SH-SY5Y (cell line): ENCODE results near the gene PEA15.

Experiments
- GATA2 ChIP-seq: IDR thresholded peaks from 2 replicates; pipeline ENCODE4 v1.6.1; 2011; ENCODE audit warnings: mild to moderate bottlenecking, low read depth, low read length
- GATA3 ChIP-seq: IDR thresholded peaks from 2 replicates; pipeline ENCODE4 v1.6.1; 2011; ENCODE audit warnings: low read depth, mild to moderate bottlenecking, low read length, moderate library complexity

PEA15 gene

DNA sequence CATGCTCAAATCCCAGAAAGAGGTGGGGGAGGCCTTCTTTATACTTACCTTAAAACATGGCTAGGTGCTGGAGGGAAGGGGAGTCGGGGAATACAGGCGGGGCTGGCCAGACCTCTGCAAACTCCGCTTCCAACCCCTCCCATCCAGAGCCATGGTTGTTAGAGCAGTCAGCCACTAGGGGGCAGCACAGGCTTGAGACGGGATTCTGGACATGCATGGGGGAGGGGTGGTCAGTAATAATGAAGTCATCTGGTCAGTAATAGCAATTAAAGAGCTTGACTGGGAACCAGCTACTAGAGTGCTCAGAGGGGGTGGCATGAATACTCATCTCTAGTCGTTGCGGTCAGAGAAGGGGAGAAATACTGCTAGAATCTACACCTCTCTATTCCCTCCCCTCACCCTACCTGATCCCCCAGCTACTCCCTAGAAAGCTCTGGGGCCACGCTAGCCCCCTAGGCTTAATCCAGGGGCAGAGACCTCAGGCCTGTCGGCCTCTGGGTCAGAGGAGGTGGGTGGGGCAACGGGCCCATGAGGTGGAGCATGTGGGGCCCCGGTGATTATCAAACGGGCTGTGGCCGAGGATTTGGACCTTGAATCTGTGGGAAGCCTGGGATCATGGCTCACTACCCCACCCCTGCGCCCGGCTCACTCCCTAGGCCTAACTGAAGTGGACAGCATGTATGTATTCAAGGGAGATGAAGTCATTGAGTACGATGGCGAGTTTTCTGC, 11.9 kb upstream of the PEA15 start:
- no peak for TF ChIP-seq GATA2

DNA sequence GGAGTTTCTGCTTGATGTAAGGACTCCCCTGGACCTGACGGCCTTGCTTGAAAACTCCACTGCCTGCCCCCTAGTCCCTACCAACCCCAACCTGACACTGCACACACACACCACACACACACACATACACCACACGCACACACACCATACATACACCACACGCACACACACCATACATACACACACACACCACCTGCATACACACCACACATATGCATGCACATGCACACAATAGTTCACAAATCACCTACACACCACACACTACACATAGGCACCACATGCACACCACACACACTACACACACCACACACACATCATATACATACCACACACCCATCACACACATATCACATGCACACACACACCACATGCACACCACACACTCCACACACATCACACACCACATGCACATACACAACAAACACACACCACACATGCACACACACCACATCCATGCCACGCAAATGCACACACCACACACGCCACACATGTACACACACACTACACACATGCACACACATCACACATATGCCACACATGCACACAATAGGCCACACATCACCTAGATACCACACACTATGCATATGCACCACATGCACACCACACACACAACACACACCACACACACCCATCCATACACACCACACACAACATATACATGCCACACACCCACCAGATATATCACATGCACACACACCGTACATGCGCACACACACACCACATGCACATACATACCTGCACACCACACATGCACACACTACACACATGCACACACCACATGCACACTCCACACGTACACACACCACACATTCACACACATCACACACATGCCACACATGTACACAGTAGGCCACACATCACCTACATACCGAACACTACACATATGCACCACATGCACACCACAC, 11.1 kb upstream of the PEA15 start:
- TF ChIP-seq GATA2 (no peak), GATA3 (no peak)

DNA sequence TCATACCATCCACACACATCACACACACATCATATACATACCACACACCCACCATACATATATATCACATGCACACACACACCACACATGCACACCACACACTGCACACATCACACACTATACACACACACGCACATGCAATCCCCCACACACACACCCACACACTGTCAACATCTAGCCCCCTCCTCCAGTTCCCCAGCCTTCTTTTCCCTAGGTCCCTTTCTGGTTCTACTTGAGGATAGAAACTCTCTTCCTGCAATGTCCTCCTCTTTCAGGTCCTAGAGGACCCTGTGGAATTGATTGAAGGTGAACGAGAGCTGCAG, 10.5 kb upstream of the PEA15 start:
- no peak for TF ChIP-seq GATA3
- no peak for TF ChIP-seq GATA2

DNA sequence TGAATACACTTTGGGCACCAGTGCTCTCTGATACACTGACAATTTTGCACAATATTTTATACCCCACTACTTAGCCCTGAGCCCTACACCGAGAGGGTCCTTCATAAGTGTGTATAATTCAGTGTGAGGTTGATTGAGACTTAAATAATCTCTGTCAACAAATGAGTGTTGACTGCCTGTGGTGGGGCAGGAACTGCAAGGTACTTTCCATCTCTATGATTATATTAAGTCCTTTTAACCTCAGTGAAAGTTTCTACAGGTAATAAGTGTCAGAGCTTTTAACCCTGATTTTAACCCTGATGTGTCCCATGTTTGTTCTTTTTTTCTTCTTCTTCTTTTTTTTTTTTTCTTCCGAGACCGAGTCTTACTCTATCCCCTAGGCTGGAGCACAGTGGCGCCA, 9.0 kb upstream of the PEA15 start:
- no peak for TF ChIP-seq GATA3
- TF ChIP-seq GATA2, result no peak

DNA sequence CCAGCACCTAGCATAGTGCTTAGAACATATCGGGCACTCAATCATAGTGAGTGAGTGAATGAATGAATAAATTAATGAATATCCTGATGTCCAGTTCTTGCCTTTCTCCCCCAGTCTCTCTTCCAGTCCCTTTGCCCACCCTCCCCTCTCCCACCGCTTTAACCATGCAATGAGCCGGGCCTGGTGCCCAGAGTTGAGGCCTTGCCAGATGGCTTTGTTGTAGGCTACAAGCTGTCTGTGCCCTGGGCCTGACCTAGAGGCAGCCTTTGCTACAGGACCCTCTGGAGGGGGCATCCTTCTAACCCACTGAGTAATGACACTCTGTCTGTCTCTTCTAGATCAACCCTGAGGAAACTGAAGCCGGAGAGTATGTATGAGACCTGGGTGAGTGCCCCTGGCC, 8.0 kb upstream of the PEA15 start:
- TF ChIP-seq GATA2 (no peak), GATA3 (no peak)

DNA sequence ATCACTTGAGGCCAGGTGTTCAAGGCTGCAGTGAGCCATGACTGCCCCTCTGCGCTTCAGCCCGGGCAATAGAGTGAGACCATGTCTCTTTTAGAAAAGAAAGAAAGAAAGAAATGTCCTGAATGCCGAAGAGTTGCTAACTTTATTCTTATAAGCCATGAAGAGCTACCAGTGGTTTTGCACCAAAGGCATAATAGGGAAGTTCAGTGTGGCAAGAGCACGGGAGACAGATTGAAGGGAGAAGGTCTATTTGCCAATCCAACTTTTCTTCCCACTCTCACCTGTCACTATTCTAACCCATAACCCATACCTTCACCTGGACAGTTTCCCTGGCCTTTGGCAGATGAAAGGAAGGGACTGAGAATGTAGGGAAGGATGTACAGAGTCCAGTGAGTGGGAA, 4.4 kb upstream of the PEA15 start:
- TF ChIP-seq GATA2 (no peak), GATA3 (no peak)

DNA sequence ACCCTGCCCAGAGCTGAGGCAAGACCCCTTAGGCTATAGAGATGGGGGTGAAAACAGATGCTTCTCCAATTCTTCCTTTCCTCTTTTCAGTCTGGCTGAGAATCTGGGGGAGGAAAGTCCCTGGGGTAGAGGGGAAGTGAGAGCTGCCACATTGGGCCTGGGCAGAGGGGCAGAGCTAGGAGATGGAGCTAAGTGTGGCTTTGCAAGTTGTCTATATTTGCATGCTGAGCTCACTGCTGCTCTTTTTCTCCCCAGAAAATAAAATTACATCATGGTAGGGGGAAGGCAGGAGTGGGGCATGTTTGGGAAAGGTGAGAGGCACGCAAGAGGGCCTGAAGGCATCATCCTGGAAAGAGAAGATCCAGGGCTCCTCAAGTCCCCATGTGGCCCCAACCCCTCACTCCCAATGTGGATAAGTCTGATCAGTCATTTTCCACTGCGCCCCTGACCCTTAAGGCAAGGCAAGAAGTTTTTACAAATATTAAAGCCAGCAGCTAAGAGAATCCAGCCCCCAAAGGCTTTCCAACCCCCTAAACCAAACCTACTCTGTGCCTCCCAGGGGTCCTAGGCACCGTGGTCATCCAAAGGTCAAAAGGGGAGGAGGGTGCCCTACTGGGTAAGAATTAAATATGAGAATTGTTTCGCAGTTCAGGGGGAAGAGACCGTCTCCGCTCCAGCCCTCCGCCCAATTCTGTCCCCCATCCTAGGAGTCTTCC, 500 bp upstream of the PEA15 start:
- TF ChIP-seq GATA2 (no peak), GATA3 (no peak)

DNA sequence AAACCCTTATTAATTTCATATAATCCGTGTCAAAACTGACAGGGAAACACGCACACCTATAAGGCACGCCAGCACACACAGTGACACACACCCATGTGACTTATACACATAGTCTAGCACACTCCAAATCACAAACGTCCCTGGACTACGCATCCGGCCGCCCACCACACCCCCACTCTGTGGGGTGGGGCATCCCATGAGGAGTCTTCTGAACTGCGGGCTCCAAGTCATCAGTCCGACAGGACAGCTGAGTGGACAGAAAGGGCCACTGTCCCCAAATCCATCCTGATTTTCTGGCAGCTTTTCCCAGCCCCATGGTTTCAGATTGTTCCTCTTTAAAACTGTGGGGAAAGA, 829 bp downstream of the PEA15 start:
- TF ChIP-seq GATA2 (no peak), GATA3 (no peak)

DNA sequence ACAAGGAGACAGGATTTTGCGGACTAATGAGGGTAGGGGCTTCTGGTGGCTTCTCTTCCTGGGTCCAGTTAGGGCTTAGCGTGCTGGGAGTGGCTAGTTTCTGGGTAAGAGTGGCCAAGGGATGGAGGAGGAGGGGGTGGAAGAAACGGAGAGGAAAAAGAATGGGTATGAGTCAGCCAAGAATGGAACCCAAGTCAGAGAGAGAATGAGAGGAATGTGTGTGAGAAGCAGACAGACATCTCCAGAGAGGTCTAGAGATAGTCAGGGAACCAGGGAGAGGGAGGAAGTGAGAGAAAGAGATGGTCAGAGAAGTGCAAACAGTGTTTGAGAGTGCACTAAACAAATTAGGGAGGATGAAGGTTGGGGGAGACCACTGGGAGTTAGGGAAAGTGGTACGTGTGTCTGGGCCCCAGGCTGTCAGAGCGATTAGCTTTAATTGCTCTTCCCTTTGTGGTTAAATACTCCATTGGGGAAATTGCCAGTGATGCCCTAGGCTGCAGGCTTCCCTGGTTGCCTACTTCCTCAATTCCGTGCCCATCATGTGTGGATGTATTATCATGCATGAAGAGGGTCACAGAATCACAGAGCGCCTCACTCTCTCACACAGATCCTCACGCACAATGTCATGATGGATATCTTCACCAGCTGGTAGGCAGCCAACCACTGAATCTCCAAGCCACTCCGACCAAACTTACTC, 1.4 kb downstream of the PEA15 start:
- TF ChIP-seq GATA2 (peak; percentile 61), GATA3 (no peak)

DNA sequence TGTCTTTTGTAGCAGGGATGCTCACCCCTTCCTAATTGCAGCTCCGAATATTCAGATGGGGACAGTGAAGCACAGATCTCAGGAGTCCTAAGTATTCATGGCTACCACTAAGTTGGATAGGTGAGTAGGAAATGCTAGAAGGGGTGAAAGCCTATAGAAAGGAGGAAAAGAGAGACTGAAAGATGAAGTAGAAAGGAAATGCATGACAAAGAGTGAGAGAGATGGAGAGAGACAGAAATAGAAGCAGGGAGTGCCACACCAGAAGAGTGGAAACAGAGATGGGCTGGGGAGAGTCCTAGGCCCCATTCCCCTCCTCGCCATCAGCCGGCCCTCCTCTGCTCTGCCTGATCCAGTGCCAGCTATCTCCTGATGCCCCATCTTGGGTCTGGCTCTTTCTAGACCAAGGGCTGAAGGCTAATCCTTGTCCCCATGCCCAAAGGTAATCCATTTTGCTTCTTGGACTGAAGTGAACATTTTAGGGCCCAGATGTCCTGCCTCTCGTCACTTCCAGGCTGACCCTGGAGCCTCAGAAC, 2.0 kb downstream of the PEA15 start:
- no peak for TF ChIP-seq GATA3

DNA sequence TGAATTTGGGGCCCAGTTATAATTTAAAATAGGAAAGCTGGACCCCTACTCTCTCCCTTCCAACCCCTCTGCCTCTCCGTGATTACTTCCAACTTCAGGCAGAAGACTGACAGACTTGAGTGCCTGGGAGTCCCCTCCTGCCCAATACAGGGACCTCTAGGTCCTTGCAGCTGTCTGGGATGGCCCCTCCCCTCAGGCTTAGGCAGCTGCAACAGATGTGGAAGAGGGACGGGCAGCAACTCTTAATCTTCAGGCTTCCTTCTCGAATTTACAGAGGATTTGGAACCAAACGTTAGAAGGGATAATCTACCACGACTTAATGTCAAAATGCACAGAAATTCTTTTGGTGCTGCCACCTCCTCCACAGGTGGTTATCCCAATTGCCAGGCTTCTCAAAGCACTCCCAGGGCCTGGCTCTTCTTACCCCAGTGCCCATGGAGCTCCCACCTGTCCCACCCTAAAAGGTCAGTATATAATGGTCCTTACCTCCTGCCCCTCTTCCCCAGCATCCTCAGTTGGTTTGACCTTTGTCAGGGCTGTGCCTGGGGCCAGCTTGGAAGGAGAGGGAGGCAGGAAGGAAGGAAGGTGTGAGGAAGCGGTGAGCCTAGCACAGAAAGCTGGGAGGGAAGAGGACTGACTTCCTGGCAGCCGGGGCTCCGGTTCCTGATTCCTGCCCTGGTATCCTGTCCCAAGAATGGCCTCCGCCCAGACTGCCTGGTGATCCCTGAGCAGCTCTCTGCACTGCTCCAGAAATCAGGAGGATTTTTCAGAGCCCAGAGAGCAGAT, 2.8 kb downstream of the PEA15 start:
- no peak for TF ChIP-seq GATA3
- TF ChIP-seq GATA2, result no peak

DNA sequence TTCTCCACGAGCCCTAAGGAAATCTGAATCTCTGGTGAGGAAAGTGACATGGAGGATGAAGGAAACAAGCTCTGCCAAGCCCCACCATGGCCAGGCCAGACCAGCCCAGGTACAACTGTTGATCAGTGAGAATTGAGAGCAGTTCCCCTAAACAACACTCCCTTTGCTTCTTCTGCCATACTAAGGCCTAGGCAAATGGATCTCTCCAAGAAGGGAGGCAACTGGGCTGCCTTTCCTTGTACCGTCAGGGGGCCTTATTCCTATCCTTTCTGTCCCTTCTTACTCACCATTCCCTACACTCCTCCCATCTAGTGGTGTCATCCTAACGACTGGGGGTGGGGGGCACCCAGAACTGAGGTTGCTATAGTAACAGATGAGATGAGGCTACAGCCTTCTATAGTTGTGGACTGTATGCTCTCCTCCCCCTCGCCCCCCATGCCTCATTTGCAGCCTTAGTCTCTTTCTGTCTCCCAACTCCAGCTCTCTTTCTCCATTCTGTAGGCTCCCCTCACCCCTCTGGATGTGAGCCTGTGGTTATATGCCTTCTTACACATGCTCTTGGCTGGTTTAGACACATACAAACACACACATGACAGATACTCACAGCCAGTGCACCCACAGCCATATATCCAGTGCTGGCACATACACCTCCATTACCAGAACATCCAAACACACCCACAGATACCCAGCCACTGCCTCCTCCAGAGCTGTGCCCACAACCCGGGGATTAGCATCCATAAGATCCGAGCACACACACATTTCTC, 3.6 kb downstream of the PEA15 start:
- TF ChIP-seq GATA2 (no peak), GATA3 (no peak)

DNA sequence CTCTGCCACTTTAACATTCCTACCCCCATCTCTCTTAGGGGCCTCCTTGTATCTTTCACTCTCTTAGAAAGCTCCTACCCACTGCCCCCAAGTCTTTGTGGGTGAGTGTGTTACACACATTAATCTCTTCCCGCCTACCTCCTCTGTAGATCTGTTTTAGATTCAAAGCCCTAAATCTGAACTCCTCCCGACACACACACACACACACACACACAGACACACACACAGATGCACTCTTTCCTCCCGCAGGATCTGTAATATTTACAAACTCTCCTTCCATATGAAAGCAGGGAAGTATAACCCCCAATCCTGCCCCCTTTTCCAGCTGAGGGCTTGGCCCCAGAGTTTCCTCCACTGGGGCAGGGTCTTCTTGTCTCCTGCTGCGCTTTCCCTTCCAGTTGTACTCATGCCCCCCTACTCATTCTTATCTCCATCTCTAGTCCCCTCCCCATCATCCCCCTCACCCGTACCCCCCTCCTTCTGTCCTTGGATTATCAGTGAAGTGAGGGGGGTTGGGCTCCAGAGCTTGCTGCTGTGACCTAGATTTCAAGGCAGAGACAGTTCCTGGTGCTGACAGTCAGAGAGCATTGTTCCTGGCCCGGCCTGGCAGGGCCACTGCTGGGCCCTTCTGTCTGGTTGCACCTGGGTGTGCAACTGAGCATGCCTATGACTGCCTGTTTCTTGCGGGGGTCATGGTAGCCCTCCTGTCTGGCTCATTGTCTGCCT, 4.3 kb downstream of the PEA15 start:
- peak; percentile 86 for TF ChIP-seq GATA2
- TF ChIP-seq GATA3, result no peak
